Liver (tissue), 9 donors: ENCODE results near the gene RAC2. TPM values are rescaled to one million over a fixed set of nuclear protein-coding genes. Genes with fewer than 3 reads are reported as not detected.

Experiments used
- DNase-seq: peaks from one replicate; pipeline ENCODE4 v3.0.0-alpha.2; 2017; ENCODE audit warnings: low spot score
- H3K27ac ChIP-seq, 2 donors: one replicate each; pipeline ENCODE4 v1.7.0; 2013; ENCODE audit warnings: inconsistent platforms in 2 of 2, low read length in 2 of 2, control low read depth in 1 of 2, low read depth in 1 of 2, mild to moderate bottlenecking in 1 of 2
- H3K27me3 ChIP-seq, 4 donors: one replicate each; pipeline versions ENCODE4 v1.6.1 to v1.7.0; 2013; ENCODE audit warnings: low read length in 3 of 4, inconsistent platforms in 1 of 4, mild to moderate bottlenecking in 1 of 4, moderate library complexity in 1 of 4; ENCODE audit not compliant: control insufficient read depth in 4 of 4, insufficient read depth in 4 of 4
- H3K36me3 ChIP-seq, 4 donors: one replicate each; pipeline versions ENCODE4 v1.6.1 to v1.7.0; 2013; ENCODE audit warnings: low read length in 3 of 4, mild to moderate bottlenecking in 3 of 4, low read depth in 1 of 4, moderate library complexity in 1 of 4; ENCODE audit not compliant: control insufficient read depth in 4 of 4, insufficient read depth in 3 of 4
- H3K4me1 ChIP-seq, 4 donors: one replicate each; pipeline versions ENCODE4 v1.6.1 to v1.7.0; 2013; ENCODE audit warnings: low read length in 3 of 4, mild to moderate bottlenecking in 3 of 4, moderate library complexity in 1 of 4; ENCODE audit not compliant: control insufficient read depth in 4 of 4, insufficient read depth in 4 of 4
- H3K4me3 ChIP-seq, 3 donors: one replicate each; pipeline versions ENCODE4 v1.6.1 to v1.7.0; 2013; ENCODE audit warnings: low read length in 3 of 3, control low read depth in 1 of 3, low read depth in 1 of 3, mild to moderate bottlenecking in 1 of 3
- H3K9ac ChIP-seq, 2 donors: one replicate each; pipeline ENCODE4 v1.7.0; 2013; ENCODE audit warnings: low read length in 2 of 2, mild to moderate bottlenecking in 2 of 2, moderate library complexity in 2 of 2, control low read depth in 1 of 2, low read depth in 1 of 2
- H3K9me3 ChIP-seq, 4 donors: one replicate each; pipeline versions ENCODE4 v1.6.1 to v1.7.0; 2013; ENCODE audit warnings: low read length in 3 of 4; ENCODE audit not compliant: control insufficient read depth in 4 of 4
- EGR1 ChIP-seq, 2 donors: IDR thresholded peaks; 2 replicates each; pipeline ENCODE4 v1.6.1; 2016 to 2018; ENCODE audit warnings: antibody characterized with exemption in 2 of 2, low read depth in 2 of 2
- FOXA2 ChIP-seq: IDR thresholded peaks from 2 replicates; pipeline ENCODE4 v1.6.1; 2016; ENCODE audit warnings: antibody characterized with exemption
- GABPA ChIP-seq, 2 donors: IDR thresholded peaks in 1 of 2; conservative IDR thresholded peaks in 1 of 2; 2 replicates each; pipeline ENCODE4 v1.6.1; 2016; ENCODE audit warnings: antibody characterized with exemption in 2 of 2, mild to moderate bottlenecking in 1 of 2, moderate library complexity in 1 of 2
- HNF4A ChIP-seq, 2 donors: conservative IDR thresholded peaks; 2 replicates each; pipeline ENCODE4 v1.6.1; 2016; ENCODE audit warnings: antibody characterized with exemption in 2 of 2, mild to moderate bottlenecking in 2 of 2
- HNF4G ChIP-seq: IDR thresholded peaks from 2 replicates; pipeline ENCODE4 v1.6.1; 2016; ENCODE audit warnings: antibody characterized with exemption
- NR2F2 ChIP-seq: IDR thresholded peaks from 2 replicates; pipeline ENCODE4 v1.6.1; 2016; ENCODE audit warnings: antibody characterized with exemption
- RAD21 ChIP-seq, 2 donors: IDR thresholded peaks; 2 replicates each; pipeline ENCODE4 v1.6.1; 2016; ENCODE audit warnings: antibody characterized with exemption in 2 of 2, mild to moderate bottlenecking in 2 of 2
- RXRA ChIP-seq, 2 donors: IDR thresholded peaks; 2 replicates each; pipeline ENCODE4 v1.6.1; 2017 to 2018; ENCODE audit warnings: antibody characterized with exemption in 2 of 2, mild to moderate bottlenecking in 1 of 2
- SP1 ChIP-seq: IDR thresholded peaks from 2 replicates; pipeline ENCODE4 v1.6.1; 2018; ENCODE audit warnings: antibody characterized with exemption, mild to moderate bottlenecking
- TAF1 ChIP-seq: conservative IDR thresholded peaks from 2 replicates; pipeline ENCODE4 v1.6.1; 2016; ENCODE audit warnings: antibody characterized with exemption, mild to moderate bottlenecking
- YY1 ChIP-seq: IDR thresholded peaks from 2 replicates; pipeline ENCODE4 v1.6.1; 2016; ENCODE audit warnings: antibody characterized with exemption, mild to moderate bottlenecking
- WGBS: extraction: QIAGEN DNeasy Blood & Tissue Kit; methylation state at CpG from one replicate; pipeline ENCODE4 v1.1.7; 2013; 5-methylcytosine and 5-hydroxymethylcytosine counted together
- polyA plus RNA-seq, 2 donors: library from polyadenylated mRNA; stranded (reverse) in 1 of 2; unstranded in 1 of 2; fragments of 200-250 nt in 1 of 2; fragments of >200 nt in 1 of 2; fragmentation: Nextera tagmentation in 1 of 2; extraction: Ambion mirVana in 1 of 2; gene quantifications; one replicate each; pipeline versions ENCODE4 v1.2.1 to v1.2.3, GENCODE V29; 2013 to 2015
- total RNA-seq, 2 donors: library from RNA; depleted of rRNA; stranded (reverse); fragments of >200 nt; gene quantifications; one replicate each; pipeline ENCODE4 v1.2.3, GENCODE V29; 2014
- TF ChIP-seq, protein P1 (sequence below): fragments of 150-350 bp; IDR thresholded peaks from 2 replicates; pipeline ENCODE4 v1.5.1; 2017; ENCODE audit warnings: improper control_type of control experiment, low read depth, low read length; ENCODE audit not compliant: missing input control
- TF ChIP-seq, protein P2 (sequence below): IDR thresholded peaks from 2 replicates; pipeline ENCODE4 v1.6.1; 2016; ENCODE audit warnings: antibody characterized with exemption
- TF ChIP-seq, protein P3 (sequence below): IDR thresholded peaks from 2 replicates; pipeline ENCODE4 v1.6.1; 2016; ENCODE audit warnings: antibody characterized with exemption
- TF ChIP-seq, protein P4 (sequence below): IDR thresholded peaks from 2 replicates; pipeline ENCODE4 v1.6.1; 2016; ENCODE audit warnings: antibody characterized with exemption, mild to moderate bottlenecking
- TF ChIP-seq, protein P5 (sequence below): IDR thresholded peaks from 2 replicates; pipeline ENCODE4 v1.6.1; 2016; ENCODE audit warnings: antibody characterized with exemption
- donor health status: healthy.
- donor health status: healthy.
- donor health status: healthy.
- donor health status: healthy.
- donor health status: healthy.

Gene RAC2
- total and polyA plus RNA-seq, 4 donors: 4.0 to 15.0 (median 7.4) TPM

DNA sequence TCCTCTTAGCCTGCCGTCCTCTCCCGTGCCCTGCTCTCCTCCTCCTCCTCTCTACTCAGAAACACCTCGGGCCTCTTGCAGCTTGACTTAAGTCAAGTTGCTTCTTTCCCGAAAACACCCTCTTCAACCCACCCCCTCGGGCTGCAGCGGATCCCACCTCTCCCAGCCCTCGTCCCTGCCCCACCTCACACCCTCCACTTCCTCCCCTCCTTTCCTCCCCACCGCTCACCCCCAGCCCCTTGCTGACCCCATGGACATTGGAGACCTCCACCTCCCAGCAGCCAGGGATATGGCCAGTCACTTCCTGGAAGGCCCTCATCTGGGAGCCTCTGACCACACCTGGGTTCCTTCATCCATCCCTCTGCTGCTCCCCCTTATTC, 29.8 kb upstream of the RAC2 start:
- no peaks in the 10 kb centered on the region for H3K27me3 ChIP-seq
- no peak overlapping the region for H3K4me3 ChIP-seq
- TF ChIP-seq FOXA2 (no peak), RAD21 (IDR thresholded peaks at IDR 0.05) (no peak), YY1 (no peak), RXRA (IDR thresholded peaks at IDR 0.05) (no peak), EGR1 (IDR thresholded peaks at IDR 0.05; ENCODE audit: low read depth in 2 of 2) (no peak), TAF1 (no peak), GABPA (IDR thresholded peaks at IDR 0.05 in 1 of 2, conservative IDR thresholded peaks at IDR 0.05 in 1 of 2) (no peak)
- TF ChIP-seq, protein P1, sequence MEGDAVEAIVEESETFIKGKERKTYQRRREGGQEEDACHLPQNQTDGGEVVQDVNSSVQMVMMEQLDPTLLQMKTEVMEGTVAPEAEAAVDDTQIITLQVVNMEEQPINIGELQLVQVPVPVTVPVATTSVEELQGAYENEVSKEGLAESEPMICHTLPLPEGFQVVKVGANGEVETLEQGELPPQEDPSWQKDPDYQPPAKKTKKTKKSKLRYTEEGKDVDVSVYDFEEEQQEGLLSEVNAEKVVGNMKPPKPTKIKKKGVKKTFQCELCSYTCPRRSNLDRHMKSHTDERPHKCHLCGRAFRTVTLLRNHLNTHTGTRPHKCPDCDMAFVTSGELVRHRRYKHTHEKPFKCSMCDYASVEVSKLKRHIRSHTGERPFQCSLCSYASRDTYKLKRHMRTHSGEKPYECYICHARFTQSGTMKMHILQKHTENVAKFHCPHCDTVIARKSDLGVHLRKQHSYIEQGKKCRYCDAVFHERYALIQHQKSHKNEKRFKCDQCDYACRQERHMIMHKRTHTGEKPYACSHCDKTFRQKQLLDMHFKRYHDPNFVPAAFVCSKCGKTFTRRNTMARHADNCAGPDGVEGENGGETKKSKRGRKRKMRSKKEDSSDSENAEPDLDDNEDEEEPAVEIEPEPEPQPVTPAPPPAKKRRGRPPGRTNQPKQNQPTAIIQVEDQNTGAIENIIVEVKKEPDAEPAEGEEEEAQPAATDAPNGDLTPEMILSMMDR: no peak
- TF ChIP-seq, protein P2, sequence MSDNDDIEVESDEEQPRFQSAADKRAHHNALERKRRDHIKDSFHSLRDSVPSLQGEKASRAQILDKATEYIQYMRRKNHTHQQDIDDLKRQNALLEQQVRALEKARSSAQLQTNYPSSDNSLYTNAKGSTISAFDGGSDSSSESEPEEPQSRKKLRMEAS: no peak
- 79% methylated on average over 8 of the region's 8 CpGs for WGBS
- no peaks in the 10 kb centered on the region for H3K36me3 ChIP-seq
- H3K4me1 ChIP-seq: no peaks in the 10 kb centered on the region
- no peaks in the 10 kb centered on the region for H3K9me3 ChIP-seq
- H3K27ac ChIP-seq: no peak overlapping the region
- H3K9ac ChIP-seq: no peak overlapping the region
- no peak for DNase-seq

DNA sequence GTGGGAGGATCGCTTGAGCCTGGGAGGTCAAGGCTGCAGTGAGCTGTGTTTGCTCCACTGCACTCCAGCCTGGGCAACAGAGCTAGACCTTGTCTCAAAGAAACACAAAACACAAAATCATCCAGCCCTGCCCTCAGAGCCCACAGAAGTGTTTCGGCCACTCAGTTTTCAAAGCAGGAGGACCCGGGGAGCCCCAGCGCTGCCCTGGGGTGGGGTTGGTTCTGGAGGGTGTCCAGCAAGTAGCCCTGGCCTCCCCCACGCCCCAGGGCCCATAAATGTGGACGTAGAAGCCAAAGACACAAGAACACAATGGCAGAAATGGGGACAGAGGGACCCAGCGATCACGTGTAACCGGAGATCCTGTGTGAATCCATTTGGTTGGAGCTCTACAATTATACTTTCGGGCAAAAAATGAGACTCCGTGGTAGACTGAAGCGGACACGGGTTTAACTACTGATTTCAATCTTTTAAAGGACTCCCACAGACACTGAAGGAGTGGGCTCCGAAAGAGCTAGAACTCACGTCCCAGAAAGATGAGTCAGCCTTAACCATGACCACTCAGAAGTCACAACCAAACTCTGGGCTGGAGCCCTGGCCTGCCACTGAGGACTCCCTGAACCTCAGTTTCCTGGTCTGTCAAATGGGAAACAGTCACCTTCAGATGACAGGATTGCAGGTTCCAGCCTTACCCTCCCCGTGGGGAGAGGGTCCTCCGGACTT, 29.2 kb upstream of the RAC2 start:
- Histone ChIP-seq H3K9ac (no peak overlapping the region), H3K4me3 (no peak overlapping the region), H3K9me3 (no peaks in the 10 kb centered on the region), H3K27ac (no peak overlapping the region), H3K27me3 (no peaks in the 10 kb centered on the region), H3K4me1 (no peaks in the 10 kb centered on the region), H3K36me3 (no peaks in the 10 kb centered on the region)
- WGBS: 70% methylated on average over 17 of the region's 17 CpGs
- DNase-seq: no peak
- TF ChIP-seq, protein P3, sequence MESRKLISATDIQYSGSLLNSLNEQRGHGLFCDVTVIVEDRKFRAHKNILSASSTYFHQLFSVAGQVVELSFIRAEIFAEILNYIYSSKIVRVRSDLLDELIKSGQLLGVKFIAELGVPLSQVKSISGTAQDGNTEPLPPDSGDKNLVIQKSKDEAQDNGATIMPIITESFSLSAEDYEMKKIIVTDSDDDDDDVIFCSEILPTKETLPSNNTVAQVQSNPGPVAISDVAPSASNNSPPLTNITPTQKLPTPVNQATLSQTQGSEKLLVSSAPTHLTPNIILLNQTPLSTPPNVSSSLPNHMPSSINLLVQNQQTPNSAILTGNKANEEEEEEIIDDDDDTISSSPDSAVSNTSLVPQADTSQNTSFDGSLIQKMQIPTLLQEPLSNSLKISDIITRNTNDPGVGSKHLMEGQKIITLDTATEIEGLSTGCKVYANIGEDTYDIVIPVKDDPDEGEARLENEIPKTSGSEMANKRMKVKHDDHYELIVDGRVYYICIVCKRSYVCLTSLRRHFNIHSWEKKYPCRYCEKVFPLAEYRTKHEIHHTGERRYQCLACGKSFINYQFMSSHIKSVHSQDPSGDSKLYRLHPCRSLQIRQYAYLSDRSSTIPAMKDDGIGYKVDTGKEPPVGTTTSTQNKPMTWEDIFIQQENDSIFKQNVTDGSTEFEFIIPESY: no peak
- TF ChIP-seq GABPA (IDR thresholded peaks at IDR 0.05 in 1 of 2, conservative IDR thresholded peaks at IDR 0.05 in 1 of 2): no peak
- no peak for TF ChIP-seq HNF4G
- TF ChIP-seq, protein P2: no peak
- TF ChIP-seq, protein P4, sequence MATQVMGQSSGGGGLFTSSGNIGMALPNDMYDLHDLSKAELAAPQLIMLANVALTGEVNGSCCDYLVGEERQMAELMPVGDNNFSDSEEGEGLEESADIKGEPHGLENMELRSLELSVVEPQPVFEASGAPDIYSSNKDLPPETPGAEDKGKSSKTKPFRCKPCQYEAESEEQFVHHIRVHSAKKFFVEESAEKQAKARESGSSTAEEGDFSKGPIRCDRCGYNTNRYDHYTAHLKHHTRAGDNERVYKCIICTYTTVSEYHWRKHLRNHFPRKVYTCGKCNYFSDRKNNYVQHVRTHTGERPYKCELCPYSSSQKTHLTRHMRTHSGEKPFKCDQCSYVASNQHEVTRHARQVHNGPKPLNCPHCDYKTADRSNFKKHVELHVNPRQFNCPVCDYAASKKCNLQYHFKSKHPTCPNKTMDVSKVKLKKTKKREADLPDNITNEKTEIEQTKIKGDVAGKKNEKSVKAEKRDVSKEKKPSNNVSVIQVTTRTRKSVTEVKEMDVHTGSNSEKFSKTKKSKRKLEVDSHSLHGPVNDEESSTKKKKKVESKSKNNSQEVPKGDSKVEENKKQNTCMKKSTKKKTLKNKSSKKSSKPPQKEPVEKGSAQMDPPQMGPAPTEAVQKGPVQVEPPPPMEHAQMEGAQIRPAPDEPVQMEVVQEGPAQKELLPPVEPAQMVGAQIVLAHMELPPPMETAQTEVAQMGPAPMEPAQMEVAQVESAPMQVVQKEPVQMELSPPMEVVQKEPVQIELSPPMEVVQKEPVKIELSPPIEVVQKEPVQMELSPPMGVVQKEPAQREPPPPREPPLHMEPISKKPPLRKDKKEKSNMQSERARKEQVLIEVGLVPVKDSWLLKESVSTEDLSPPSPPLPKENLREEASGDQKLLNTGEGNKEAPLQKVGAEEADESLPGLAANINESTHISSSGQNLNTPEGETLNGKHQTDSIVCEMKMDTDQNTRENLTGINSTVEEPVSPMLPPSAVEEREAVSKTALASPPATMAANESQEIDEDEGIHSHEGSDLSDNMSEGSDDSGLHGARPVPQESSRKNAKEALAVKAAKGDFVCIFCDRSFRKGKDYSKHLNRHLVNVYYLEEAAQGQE: no peak
- TF ChIP-seq EGR1 (IDR thresholded peaks at IDR 0.05; ENCODE audit: low read depth in 2 of 2): no peak
- no peak for TF ChIP-seq RXRA (IDR thresholded peaks at IDR 0.05)
- TF ChIP-seq, protein P5, sequence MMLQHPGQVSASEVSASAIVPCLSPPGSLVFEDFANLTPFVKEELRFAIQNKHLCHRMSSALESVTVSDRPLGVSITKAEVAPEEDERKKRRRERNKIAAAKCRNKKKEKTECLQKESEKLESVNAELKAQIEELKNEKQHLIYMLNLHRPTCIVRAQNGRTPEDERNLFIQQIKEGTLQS: no peak
- no peak for TF ChIP-seq HNF4A (conservative IDR thresholded peaks at IDR 0.05)
- no peak for TF ChIP-seq SP1
- no peak for TF ChIP-seq NR2F2
